Measurements from ENCODE around the gene FBRS.

GRCh38 chr16:30692396-30693064 lies 34.3 kb downstream of the FBRS start:
- TF ChIP-seq CTCF (conservative IDR thresholded peaks at IDR 0.05 in 1 of 2, IDR thresholded peaks at IDR 0.05 in 1 of 2; ENCODE audit: low read depth in 1 of 2, low read length in 2 of 2): no peak
- no peak for TF ChIP-seq EZH2 (IDR thresholded peaks at IDR 0.05; ENCODE audit: low read length, missing control alignments)

Data from fibroblast of lung (primary cell).